Measurements from ENCODE around the gene S1PR4.
"Not testable (repeated sequence)": the region's sequence is repeated elsewhere in the genome, so short reads cannot be mapped to it uniquely, and the experiment has no call there.

The S1PR4 gene

GRCh38 chr19:3153286-3154230 is 25.0 kb upstream of the S1PR4 start:
- no peak for DNase-seq

GRCh38 chr19:3154447-3154846 is 24.1 kb upstream of the S1PR4 start:
- not testable (repeated sequence) for DNase-seq

GRCh38 chr19:3154957-3155736 is 23.4 kb upstream of the S1PR4 start:
- DNase-seq = no peak

- DNase-seq = no peak
Observed at GRCh38 chr19:3157096-3157845, 21.3 kb upstream of the S1PR4 start.

GRCh38 chr19:3159565-3159964 is 19.0 kb upstream of the S1PR4 start:
- DNase-seq = no peak

- DNase-seq = no peak
Observed at GRCh38 chr19:3160219-3160618, 18.4 kb upstream of the S1PR4 start.

GRCh38 chr19:3161453-3161852 is 17.1 kb upstream of the S1PR4 start:
- no peak for DNase-seq

GRCh38 chr19:3162418-3163229 is 15.9 kb upstream of the S1PR4 start:
- DNase-seq = no peak

GRCh38 chr19:3163230-3163886 is 15.2 kb upstream of the S1PR4 start:
- DNase-seq = peak; percentile 85

- no peak for DNase-seq
Observed at GRCh38 chr19:3163943-3164342, 14.6 kb upstream of the S1PR4 start.

GRCh38 chr19:3167533-3168272 is 10.9 kb upstream of the S1PR4 start:
- DNase-seq = no peak

- DNase-seq = no peak
Observed at GRCh38 chr19:3171894-3172672, 6.5 kb upstream of the S1PR4 start.

- DNase-seq = not testable (repeated sequence)
Observed at GRCh38 chr19:3172673-3173000, 5.9 kb upstream of the S1PR4 start.

- DNase-seq = peak; percentile 25
Observed at GRCh38 chr19:3175781-3176714, 2.5 kb upstream of the S1PR4 start.

GRCh38 chr19:3176715-3177501 is 1.7 kb upstream of the S1PR4 start:
- no peak for DNase-seq

GRCh38 chr19:3178973-3179738 is 587 bp downstream of the S1PR4 start:
- no peak for DNase-seq

- no peak for DNase-seq
Observed at GRCh38 chr19:3179739-3180293, 1.2 kb downstream of the S1PR4 start.
